ENCODE measurements around the gene BAZ2A.

Gene BAZ2A

DNA sequence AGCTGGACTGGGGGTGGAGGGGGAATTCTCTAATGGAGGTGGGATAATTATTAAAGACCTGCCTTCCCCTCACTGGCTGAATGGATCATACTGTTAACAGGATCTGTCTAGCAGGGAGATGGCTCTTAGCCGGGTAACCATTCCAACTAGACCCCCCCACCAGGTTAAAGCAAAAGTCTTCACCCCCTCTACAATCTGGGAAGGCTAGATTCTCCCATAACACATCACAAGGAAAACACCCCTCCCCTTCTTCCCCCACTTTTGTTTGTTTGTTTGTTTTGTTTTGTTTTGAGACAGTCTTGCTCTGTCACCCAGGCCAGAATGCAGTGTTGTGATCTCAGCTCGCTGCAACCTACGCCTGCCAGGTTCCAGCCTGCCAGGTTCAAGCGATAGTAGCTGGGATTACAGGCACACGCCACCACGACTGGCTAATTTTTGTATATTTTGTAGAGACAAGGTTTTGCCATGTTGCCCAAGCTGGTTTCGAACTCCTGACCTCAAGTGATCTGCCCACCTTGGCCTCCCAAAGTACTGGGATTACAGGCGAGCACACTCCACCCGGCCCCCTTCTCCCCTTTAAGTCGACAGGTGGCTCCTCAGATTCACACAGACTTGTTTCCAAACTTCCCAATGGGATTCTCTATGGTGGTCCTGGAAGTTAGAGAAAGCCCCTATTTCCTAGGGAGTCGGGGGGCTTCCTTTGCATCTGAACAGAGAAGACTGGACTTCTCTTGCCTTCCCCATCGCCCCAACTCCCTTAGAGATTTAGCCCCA, 3.5 kb upstream of the BAZ2A start:
- ChIA-PET CTCF (interaction anchor here (0.7 to 1.6 kb wide), 4 partner anchors 23 to 118 kb away, joined by 3 to 6 read pairs (median 6); partner anchors contain the start of gene PRIM1), POLR2A (interaction anchor here (0.6 to 3.7 kb wide), 7 partner anchors 9 to 119 kb away, joined by 3 to 77 read pairs (median 3); partner anchors contain the start of genes ATP5F1B, NACA, PRIM1 and PTGES3)
- H3K36me3 ChIP-seq (ENCODE audit: control insufficient read depth in 2 of 2, insufficient read depth in 1 of 2, low read length in 2 of 2), result peaks cover 8 to 15% of the 10 kb centered on the region in 2 experiments; a peak in 2 of 3 replicates
- peak overlapping the region; percentile 76 for H3K4me3 ChIP-seq (ENCODE audit: low read depth, low read length)
- peak overlapping the region; percentile 91; the same call in 1 of the 2 replicates for H3K27ac ChIP-seq (ENCODE audit: extremely low read depth, low read depth, low read length)
- H3K9me3 ChIP-seq (ENCODE audit: control insufficient read depth, insufficient read depth, low read depth, low read length), result no peaks in the 10 kb centered on the region
- peaks cover 25% of the 10 kb centered on the region for H3K4me1 ChIP-seq (ENCODE audit: control insufficient read depth, insufficient read depth, low read length)
- TF ChIP-seq SCRT2 (tag by site-specific recombination; IDR thresholded peaks at IDR 0.05) (peak; percentile 79), ZBTB48 (tag by site-specific recombination; IDR thresholded peaks at IDR 0.05) (peak; percentile 70), ZNF391 (tag by site-specific recombination; IDR thresholded peaks at IDR 0.05; ENCODE audit: borderline replicate concordance, low read depth) (no peak), GLIS2 (tag by site-specific recombination; IDR thresholded peaks at IDR 0.05) (0 out of 2 replicates have a peak, but pooled peaks have one; percentile 11), SCRT1 (tag by site-specific recombination; IDR thresholded peaks at IDR 0.05; ENCODE audit: borderline replicate concordance) (peak; percentile 30; the same call in 1 of the 2 replicates)
- TF ChIP-seq, protein P1, sequence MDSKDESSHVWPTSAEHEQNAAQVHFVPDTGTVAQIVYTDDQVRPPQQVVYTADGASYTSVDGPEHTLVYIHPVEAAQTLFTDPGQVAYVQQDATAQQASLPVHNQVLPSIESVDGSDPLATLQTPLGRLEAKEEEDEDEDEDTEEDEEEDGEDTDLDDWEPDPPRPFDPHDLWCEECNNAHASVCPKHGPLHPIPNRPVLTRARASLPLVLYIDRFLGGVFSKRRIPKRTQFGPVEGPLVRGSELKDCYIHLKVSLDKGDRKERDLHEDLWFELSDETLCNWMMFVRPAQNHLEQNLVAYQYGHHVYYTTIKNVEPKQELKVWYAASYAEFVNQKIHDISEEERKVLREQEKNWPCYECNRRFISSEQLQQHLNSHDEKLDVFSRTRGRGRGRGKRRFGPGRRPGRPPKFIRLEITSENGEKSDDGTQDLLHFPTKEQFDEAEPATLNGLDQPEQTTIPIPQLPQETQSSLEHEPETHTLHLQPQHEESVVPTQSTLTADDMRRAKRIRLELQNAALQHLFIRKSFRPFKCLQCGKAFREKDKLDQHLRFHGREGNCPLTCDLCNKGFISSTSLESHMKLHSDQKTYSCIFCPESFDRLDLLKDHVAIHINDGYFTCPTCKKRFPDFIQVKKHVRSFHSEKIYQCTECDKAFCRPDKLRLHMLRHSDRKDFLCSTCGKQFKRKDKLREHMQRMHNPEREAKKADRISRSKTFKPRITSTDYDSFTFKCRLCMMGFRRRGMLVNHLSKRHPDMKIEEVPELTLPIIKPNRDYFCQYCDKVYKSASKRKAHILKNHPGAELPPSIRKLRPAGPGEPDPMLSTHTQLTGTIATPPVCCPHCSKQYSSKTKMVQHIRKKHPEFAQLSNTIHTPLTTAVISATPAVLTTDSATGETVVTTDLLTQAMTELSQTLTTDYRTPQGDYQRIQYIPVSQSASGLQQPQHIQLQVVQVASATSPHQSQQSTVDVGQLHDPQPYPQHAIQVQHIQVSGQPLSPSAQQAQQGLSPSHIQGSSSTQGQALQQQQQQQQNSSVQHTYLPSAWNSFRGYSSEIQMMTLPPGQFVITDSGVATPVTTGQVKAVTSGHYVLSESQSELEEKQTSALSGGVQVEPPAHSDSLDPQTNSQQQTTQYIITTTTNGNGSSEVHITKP (tag by site-specific recombination; IDR thresholded peaks at IDR 0.05), result peak; percentile 89
- TF ChIP-seq, protein P2, sequence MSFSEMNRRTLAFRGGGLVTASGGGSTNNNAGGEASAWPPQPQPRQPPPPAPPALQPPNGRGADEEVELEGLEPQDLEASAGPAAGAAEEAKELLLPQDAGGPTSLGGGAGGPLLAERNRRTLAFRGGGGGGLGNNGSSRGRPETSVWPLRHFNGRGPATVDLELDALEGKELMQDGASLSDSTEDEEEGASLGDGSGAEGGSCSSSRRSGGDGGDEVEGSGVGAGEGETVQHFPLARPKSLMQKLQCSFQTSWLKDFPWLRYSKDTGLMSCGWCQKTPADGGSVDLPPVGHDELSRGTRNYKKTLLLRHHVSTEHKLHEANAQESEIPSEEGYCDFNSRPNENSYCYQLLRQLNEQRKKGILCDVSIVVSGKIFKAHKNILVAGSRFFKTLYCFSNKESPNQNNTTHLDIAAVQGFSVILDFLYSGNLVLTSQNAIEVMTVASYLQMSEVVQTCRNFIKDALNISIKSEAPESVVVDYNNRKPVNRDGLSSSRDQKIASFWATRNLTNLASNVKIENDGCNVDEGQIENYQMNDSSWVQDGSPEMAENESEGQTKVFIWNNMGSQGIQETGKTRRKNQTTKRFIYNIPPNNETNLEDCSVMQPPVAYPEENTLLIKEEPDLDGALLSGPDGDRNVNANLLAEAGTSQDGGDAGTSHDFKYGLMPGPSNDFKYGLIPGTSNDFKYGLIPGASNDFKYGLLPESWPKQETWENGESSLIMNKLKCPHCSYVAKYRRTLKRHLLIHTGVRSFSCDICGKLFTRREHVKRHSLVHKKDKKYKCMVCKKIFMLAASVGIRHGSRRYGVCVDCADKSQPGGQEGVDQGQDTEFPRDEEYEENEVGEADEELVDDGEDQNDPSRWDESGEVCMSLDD (tag by site-specific recombination; IDR thresholded peaks at IDR 0.05), result no peak

DNA sequence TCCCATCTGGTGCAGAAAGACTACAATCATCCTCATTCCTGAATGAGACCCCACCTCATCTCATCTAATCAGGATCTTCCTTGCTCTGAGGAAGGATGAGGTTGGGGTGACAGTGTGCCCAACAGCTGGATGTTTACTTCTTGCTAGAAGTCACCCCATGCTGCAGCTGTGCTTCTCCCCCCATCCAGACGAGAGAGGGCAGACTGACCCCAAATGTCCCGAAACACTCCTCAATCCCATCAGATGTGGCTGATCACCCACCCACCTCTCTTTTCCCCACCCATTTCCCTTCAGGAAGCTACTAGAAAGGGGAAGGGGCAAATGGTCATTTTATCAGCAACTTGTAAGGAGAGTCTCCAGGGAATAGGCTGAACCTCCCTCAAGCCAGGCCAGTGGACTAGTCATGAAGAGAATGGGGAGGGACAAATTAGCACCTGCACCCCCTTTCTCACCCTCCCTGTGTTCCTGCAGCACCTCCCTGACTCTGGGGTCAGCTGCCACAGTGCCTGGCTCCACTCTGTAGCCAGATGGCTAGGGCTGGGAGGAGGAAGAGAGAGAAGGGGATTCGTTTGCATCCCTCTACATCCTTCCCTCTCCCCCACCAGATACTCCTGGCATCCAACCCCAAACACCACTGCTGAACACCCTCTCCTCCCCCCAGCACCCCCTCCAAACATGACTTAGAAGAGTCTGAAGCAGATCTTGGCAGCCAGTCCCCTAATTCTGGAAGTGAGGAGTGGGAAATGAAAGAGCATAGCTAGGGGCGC, 2.8 kb upstream of the BAZ2A start:
- Histone ChIP-seq H3K27ac (ENCODE audit: extremely low read depth, low read depth, low read length) (no peak overlapping the region), H3K4me1 (ENCODE audit: control insufficient read depth, insufficient read depth, low read length) (peaks cover 28% of the 10 kb centered on the region), H3K9me3 (ENCODE audit: control insufficient read depth, insufficient read depth, low read depth, low read length) (no peaks in the 10 kb centered on the region), H3K36me3 (ENCODE audit: control insufficient read depth in 2 of 2, insufficient read depth in 1 of 2, low read length in 2 of 2) (peaks cover 3 to 7% of the 10 kb centered on the region in 2 experiments; a peak in 2 of 3 replicates), H3K4me3 (ENCODE audit: low read depth, low read length) (no peak overlapping the region)
- CTCF ChIA-PET, result no interaction called here
- POLR2A ChIA-PET, result interaction anchor here (0.6 to 1.4 kb wide), 2 partner anchors 10 to 113 kb away, joined by 3 read pairs; no protein-coding TSS in a partner anchor
- TF ChIP-seq KLF16 (tag by site-specific recombination; IDR thresholded peaks at IDR 0.05) (no peak), ZNF350 (tag by site-specific recombination; IDR thresholded peaks at IDR 0.05) (no peak), ZNF701 (tag by site-specific recombination; IDR thresholded peaks at IDR 0.05) (no peak), GLIS1 (tag by site-specific recombination; IDR thresholded peaks at IDR 0.05) (no peak), ZNF785 (tag by site-specific recombination; IDR thresholded peaks at IDR 0.05) (no peak), PRDM1 (tag by site-specific recombination; IDR thresholded peaks at IDR 0.05) (no peak), GLIS2 (tag by site-specific recombination; IDR thresholded peaks at IDR 0.05) (peak; percentile 5; the same call in 1 of the 2 replicates), ZNF48 (tag by site-specific recombination; IDR thresholded peaks at IDR 0.05) (no peak)
- TF ChIP-seq, protein P3, sequence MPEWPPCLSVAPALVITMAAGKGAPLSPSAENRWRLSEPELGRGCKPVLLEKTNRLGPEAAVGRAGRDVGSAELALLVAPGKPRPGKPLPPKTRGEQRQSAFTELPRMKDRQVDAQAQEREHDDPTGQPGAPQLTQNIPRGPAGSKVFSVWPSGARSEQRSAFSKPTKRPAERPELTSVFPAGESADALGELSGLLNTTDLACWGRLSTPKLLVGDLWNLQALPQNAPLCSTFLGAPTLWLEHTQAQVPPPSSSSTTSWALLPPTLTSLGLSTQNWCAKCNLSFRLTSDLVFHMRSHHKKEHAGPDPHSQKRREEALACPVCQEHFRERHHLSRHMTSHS (tag by site-specific recombination; IDR thresholded peaks at IDR 0.05), result no peak
- TF ChIP-seq, protein P4, sequence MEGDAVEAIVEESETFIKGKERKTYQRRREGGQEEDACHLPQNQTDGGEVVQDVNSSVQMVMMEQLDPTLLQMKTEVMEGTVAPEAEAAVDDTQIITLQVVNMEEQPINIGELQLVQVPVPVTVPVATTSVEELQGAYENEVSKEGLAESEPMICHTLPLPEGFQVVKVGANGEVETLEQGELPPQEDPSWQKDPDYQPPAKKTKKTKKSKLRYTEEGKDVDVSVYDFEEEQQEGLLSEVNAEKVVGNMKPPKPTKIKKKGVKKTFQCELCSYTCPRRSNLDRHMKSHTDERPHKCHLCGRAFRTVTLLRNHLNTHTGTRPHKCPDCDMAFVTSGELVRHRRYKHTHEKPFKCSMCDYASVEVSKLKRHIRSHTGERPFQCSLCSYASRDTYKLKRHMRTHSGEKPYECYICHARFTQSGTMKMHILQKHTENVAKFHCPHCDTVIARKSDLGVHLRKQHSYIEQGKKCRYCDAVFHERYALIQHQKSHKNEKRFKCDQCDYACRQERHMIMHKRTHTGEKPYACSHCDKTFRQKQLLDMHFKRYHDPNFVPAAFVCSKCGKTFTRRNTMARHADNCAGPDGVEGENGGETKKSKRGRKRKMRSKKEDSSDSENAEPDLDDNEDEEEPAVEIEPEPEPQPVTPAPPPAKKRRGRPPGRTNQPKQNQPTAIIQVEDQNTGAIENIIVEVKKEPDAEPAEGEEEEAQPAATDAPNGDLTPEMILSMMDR (tag by site-specific recombination; IDR thresholded peaks at IDR 0.05), result no peak
- TF ChIP-seq, protein P5, sequence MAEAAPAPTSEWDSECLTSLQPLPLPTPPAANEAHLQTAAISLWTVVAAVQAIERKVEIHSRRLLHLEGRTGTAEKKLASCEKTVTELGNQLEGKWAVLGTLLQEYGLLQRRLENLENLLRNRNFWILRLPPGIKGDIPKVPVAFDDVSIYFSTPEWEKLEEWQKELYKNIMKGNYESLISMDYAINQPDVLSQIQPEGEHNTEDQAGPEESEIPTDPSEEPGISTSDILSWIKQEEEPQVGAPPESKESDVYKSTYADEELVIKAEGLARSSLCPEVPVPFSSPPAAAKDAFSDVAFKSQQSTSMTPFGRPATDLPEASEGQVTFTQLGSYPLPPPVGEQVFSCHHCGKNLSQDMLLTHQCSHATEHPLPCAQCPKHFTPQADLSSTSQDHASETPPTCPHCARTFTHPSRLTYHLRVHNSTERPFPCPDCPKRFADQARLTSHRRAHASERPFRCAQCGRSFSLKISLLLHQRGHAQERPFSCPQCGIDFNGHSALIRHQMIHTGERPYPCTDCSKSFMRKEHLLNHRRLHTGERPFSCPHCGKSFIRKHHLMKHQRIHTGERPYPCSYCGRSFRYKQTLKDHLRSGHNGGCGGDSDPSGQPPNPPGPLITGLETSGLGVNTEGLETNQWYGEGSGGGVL (tag by site-specific recombination; IDR thresholded peaks at IDR 0.05), result peak; percentile 87
- TF ChIP-seq, protein P6, sequence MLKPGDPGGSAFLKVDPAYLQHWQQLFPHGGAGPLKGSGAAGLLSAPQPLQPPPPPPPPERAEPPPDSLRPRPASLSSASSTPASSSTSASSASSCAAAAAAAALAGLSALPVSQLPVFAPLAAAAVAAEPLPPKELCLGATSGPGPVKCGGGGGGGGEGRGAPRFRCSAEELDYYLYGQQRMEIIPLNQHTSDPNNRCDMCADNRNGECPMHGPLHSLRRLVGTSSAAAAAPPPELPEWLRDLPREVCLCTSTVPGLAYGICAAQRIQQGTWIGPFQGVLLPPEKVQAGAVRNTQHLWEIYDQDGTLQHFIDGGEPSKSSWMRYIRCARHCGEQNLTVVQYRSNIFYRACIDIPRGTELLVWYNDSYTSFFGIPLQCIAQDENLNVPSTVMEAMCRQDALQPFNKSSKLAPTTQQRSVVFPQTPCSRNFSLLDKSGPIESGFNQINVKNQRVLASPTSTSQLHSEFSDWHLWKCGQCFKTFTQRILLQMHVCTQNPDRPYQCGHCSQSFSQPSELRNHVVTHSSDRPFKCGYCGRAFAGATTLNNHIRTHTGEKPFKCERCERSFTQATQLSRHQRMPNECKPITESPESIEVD (tag by site-specific recombination; IDR thresholded peaks at IDR 0.05), result no peak

Measured in HEK293 (cell line).